Sigmoid colon (tissue), 4 donors: ENCODE results near the gene STYXL2.

Experiments
- CTCF ChIP-seq, 4 experiments: fragments of 450-650 bp in 3 of 4; fragments of 200-600 bp in 1 of 4; IDR thresholded peaks; one replicate each; pipeline ENCODE4 v1.5.1; 2016 to 2019; ENCODE audit warnings: antibody characterized with exemption in 4 of 4, mild to moderate bottlenecking in 3 of 4, moderate library complexity in 2 of 4
- POLR2AphosphoS5 ChIP-seq, 4 donors: sonication (generic); formaldehyde crosslinking; IDR thresholded peaks; one replicate each; pipeline ENCODE4 v1.6.1; 2017; ENCODE audit warnings: antibody characterized with exemption in 4 of 4

- no peak for TF ChIP-seq CTCF (IDR thresholded peaks at IDR 0.05)
- no peak for TF ChIP-seq POLR2AphosphoS5 (IDR thresholded peaks at IDR 0.05)
Observed at GRCh38 chr1:167071286-167071685, 22.6 kb upstream of the STYXL2 start.
